Islet of Langerhans (tissue), 1 donor: ENCODE results near the gene RPS17.
"Not testable (repeated sequence)": the region's sequence is repeated elsewhere in the genome, so short reads cannot be mapped to it uniquely, and the experiment has no call there.

Experiments
- FAIRE-seq: peaks from one replicate; lab custom pipeline; 2011; peaks lifted over from hg19 to GRCh38; lab: Jason Lieb, UNC

RPS17 gene

DNA sequence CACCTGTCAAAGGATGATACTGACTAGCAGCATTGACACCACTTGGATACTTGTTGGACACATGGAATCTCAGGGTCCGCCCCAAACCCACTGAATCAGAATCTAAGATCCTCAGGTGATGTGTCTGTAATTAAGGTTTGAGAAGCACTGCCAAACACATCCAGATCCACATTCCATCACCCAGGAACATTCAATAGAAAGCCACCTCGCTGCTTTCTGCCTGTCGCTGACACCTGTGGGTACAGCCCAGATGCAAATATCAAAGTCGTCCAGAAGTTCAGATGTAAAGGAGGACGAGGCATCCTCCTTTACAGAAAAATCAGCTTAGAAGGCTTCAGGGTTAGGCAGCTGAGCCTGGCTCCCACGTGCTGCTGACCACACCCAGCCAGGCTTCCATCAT is 5.2 kb upstream of the RPS17 start:
- no peak for FAIRE-seq

DNA sequence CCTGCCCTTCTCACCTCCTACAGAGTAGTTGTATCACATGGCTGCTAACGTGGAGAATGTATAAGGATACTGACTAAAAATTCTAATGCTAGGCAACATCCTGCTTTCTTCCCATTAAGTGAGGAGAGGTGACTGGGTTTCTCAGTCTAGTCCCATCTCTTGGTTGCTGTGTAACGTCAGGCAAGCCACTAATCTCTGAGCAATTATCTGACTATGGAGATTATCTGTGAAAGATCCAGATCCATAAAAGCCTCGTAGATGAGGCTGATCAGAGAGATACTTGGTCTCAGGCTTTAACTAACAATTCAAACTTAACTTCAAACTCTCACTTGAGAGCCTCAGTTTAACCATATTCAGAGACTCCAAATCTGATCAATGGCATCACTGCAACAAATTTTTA is 4.7 kb upstream of the RPS17 start:
- FAIRE-seq: no peak

GRCh38 chr15:82544431-82544830 is 4.2 kb upstream of the RPS17 start:
- no peak for FAIRE-seq

DNA sequence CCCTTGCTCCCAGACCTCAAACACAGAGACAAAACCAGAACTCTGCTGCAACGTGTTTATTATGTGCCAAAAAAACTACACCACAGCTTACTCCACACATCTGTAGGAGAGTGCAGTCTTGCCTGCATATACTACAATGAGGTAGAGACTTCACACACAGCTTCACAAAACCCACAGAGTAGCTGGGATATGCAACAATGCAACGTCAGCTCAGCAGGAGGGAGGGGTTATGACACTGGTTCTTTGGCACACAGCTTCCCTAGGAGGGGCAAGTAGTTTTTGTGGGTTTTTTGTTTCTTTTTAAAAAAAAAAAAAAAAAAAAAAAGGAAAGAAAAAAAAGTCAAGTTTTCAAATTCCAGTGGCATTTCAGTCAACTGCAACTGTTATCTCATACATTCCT is 2.9 kb upstream of the RPS17 start:
- FAIRE-seq: no peak

DNA sequence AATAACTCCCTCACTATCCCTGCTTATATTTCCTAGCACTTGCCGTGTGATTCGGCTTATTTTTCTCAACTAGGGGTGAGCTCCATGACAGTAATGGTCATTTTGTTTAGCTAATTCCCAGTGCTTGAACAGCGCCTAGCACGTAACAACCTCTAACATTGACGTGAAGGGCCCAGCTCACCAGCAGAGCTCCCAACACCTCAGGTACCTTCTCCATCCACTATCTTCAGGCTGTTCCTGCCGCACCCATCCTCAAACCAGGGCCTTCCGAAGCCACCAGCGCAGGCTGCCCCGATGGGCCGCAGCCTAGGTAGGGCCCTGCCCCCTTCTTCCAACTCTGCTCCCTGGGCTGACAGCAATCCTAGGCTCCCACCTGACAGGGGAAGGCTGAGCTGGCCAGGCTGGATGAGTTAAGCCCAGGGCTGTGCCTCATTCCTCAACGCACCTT is 751 bp upstream of the RPS17 start:
- no peak for FAIRE-seq

DNA sequence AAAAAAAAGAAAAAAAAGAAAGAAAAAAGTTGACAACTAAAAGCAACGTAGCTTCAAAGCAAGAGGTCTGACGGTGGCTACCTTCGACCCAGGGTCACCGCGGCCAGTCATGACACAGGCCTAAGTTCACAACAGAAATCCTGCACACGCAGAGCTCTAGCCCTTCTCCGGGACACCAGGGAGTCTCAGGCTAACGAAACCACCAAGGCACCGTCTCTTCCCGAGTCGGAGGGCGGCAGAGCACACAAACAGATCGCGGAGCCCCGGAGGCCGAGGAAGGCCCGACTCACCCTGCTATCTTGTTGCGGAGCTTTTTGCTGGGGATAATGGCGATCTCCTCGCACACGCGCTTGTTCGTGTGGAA is 584 bp downstream of the RPS17 start:
- FAIRE-seq: no peak

- FAIRE-seq: no peak
Observed at GRCh38 chr15:82538961-82539690, 1.1 kb downstream of the RPS17 start.

DNA sequence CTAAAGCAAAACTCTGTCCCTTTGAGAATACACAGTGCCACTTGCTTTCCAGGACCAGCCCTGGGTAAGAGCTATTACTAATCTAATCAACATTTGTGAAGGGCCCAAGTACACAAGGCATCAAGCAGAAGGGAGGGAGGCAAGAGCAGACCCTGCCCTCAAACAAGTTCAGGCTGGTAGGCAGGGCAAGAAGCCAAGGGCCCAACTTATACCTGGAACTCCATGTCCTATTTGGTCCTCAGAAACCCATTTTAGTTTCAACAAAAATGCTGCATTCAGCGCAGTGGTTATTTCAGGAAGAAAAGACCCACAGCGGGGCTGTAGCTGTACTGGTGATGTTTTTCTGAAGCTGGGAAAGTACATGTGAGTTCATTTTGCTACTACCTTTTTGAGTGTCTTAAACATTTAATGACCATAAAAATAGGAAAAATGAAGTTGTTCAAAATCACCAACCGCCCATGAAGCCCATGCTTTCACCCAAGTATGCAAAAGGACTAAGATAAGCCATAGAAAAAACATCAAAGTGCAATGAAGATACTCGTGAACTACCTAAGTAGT is 2.8 kb downstream of the RPS17 start:
- FAIRE-seq: no peak

DNA sequence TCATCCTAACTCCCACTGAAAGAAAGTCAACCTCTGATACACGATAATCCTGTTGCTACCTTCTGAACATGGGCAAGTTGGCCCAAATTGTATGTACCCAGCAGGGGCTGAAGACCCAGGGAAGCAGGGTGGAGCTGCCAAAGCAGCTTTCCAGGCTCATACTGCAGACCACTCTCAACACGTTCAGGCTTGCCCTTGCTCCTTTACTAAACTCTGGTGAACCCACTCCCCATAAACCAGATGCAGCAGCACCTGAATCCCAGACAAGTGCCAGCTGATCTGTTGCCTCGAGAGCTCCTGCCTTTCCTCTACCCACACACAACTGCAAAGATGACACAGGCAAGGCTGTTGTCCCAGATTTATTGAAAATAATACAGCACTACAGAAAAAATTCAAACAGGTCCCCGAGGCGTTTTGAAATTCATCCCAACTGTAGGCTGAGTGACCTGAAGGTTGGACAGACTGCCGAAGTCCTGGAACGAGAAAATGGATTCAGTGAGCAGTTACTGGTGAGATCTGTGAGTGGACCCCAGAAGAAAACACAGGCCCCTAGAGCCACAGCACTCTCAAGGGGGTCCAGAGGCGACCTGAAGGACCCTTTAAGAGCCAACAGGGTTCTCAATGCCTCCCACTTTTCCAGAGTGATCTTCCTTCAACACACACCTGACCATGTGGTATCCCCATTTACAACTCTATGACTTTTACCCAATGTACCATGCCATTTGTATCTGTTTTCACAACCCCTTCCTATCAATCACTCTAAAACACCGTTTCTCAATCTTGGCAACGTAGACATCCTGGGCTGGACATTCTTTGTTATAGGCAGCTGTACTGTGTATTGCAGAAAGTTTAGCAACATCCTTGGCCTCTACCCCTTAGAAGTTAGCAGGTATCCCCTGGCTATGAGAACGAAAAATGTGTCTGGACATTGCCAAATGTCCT is 3.6 kb downstream of the RPS17 start:
- no peak for FAIRE-seq

DNA sequence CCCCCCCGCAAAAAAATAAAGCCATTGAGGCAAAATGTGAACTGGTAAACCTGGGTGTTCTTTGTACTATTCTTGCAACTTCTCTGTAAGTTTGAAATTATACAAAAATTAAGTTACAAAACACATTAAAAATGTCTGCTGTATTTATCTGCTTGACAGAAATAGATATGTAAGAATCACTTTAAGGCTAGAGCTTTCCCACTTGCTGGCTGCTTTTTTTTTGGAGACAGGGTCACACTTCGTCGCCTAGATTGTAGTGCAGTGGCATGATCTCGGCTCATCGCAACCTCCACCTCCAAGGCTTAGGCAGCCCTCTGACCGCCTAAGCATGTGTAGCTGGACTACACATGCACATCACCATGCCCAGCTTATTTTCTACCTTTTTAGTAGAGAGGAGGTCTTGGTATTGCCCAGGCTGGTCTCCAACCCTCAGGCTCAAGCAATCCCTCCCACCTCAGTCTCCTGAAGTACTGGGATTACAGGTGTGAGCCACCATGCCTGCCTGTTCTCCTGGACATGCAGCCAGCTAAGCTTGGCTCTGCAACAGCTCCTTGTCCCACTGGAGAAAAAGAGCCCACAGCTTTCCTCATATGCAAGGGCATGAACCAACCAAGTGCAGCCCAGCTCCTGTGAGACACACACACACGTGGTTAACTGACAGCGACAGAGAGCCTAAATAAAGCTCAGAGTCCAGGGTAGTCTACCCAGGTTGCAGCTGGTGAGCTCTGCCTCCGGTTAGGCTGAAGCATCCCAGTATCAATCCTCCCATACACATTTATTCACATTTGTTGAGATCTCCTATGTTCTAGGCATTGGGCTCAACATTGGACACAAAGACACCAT is 4.5 kb downstream of the RPS17 start:
- FAIRE-seq: no peak

- FAIRE-seq: not testable (repeated sequence)
Observed at GRCh38 chr15:82535151-82535550, 5.1 kb downstream of the RPS17 start.

DNA sequence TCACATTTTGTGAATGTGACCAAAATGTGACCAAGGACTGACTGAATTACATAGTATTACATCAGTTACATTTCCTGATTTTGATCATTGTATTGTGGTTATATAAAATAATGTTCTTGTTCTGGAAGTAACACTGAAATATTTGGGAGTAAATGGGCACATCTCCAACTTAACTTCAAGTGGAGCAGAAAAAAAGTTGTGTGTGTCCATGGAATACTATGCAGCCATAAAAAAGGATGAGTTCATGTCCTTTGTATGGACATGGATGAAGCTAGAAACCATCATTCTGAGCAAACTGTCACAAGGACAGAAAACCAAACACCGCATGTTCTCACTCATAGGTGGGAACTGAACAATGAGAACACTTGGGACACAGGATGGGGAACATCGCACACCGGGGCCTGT is 5.8 kb downstream of the RPS17 start:
- FAIRE-seq: not testable (repeated sequence)

GRCh38 chr15:82533801-82534200 is 6.5 kb downstream of the RPS17 start:
- no peak for FAIRE-seq

- no peak for FAIRE-seq
Observed at GRCh38 chr15:82532991-82533481, 7.2 kb downstream of the RPS17 start.

- FAIRE-seq: no peak
Observed at GRCh38 chr15:82532383-82532990, 7.8 kb downstream of the RPS17 start.

GRCh38 chr15:82531496-82532382 is 8.5 kb downstream of the RPS17 start:
- no peak for FAIRE-seq

DNA sequence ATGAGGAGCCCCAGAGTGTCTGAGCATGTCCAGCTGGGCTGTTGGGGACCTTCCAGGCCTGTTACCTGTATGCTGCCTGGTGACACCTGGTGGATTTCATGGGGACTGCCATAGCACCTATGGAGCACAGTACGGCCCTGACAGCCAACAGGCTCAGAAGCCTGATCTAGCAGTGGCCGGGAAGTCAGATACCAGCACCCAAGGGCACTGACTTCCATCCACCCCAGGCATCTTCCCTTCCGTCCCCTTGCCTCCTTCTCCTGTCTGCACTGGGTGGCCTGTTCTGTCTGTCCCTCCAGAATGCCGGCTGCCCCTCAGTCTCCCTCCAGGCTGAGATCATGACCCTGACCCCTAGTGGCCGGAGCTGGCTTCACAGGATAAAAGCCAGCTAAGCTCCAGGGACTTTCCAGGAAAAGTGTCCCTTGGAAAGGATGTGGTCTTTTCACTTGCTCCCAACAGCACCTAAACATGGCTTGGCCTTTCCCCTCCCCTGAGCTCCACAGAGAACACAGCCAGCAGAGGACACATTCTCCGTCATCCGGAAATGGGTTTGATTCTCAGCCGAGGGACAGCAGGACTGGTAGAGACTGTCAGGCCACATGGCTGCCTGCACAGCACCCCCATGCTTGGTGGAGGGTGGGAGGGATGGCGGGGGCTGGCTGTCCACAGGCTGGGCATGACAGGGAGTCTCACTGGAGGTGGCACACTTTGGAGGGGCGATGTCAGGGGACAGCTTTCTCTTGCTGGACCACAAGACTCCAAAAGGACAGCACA is 9.5 kb downstream of the RPS17 start:
- FAIRE-seq: no peak

DNA sequence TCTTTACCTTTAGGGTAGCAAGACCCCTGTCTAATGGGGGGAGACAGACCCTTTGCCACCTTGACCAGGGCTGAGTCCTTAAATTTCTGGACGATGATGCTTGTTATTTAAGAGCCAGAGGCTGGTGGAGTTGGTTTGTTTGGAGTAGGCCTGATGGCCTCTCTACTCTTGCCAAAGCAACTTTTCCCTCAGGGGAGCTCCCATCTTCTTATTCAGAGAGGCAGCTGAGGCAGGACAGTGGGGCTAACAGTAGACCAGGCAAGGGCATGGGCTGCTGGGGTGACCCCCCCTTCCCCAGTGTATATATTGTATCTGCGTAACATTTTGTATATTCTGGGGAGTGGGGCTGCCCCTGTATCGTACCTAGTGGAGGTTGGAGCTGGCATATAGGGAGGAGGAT is 10.3 kb downstream of the RPS17 start:
- no peak for FAIRE-seq

DNA sequence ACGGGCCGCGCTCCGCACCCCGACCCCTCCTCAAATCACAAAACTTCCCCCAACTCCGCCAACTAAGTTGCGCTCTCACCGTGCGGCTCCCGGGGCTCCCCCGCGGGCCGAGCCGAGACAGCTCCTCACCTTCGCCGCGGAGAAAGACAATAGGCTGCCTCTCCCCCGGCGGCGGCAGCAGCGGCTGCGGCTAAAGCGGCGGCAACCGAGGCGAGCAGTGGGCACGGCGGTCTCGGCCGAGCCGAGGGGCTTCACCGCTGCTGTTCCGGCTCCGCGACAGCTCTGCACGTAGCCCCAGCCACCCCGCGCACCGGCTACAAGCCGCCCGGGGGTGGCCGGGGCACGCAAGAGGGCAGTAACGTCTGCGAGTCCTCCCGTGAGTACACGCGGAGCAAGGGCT is 26.7 kb downstream of the RPS17 start:
- not testable (repeated sequence) for FAIRE-seq

DNA sequence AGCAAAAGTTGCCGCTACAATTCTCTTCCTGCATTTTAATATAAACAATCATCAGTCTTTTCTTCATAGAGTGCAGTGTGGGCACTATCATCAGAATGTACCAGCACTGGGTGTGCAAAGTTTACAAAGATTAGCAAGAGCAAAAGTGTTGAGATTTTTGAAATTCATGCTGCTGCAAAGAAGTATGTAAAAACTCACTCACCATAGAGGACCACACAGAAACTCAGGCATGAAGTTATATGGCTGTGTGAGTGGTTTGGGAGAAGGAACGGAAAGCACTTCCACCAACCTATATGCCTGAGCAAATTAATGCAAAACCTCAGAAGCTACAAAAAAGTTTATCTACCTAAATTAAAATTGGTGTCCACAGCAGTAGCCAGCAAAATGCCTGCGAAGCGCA is 32.6 kb downstream of the RPS17 start:
- not testable (repeated sequence) for FAIRE-seq
